ENCODE data around the gene CD302. TPM values are rescaled to one million over a fixed set of nuclear protein-coding genes. Genes with fewer than 3 reads are reported as not detected.

CD302 gene
- total and polyA plus RNA-seq, 4 donors: 65.9 to 118 (median 96.8) TPM

GRCh38 chr2:159744363-159744762 lies 53.6 kb downstream of the CD302 start:
- H3K27me3 ChIP-seq (ENCODE audit: control insufficient read depth in 4 of 4, insufficient read depth in 4 of 4, low read length in 3 of 4): no peaks in the 10 kb centered on the region
- H3K9me3 ChIP-seq (ENCODE audit: control insufficient read depth in 4 of 4, low read length in 3 of 4): no peaks in the 10 kb centered on the region
- no peak overlapping the region for H3K4me3 ChIP-seq (ENCODE audit: low read depth in 1 of 3, low read length in 3 of 3)
- H3K27ac ChIP-seq (ENCODE audit: low read depth in 1 of 2, low read length in 2 of 2): no peak overlapping the region
- WGBS: 79% methylated on average over 3 of the region's 3 CpGs
- no peak for DNase-seq (ENCODE audit: low spot score)
- TF ChIP-seq CTCF (IDR thresholded peaks at IDR 0.05; ENCODE audit: low read depth, low read length, missing input control) (no peak), NR2F2 (IDR thresholded peaks at IDR 0.05) (peak; percentile 38)
- peaks cover 6 to 37% (median 32%) of the 10 kb centered on the region in 4 donors for H3K36me3 ChIP-seq (ENCODE audit: control insufficient read depth in 4 of 4, insufficient read depth in 3 of 4, low read depth in 1 of 4, low read length in 3 of 4)
- no peak overlapping the region for H3K9ac ChIP-seq (ENCODE audit: low read depth in 1 of 2, low read length in 2 of 2)
- H3K4me1 ChIP-seq (ENCODE audit: control insufficient read depth in 4 of 4, insufficient read depth in 4 of 4, low read length in 3 of 4): no peaks in the 10 kb centered on the region

GRCh38 chr2:159742846-159743245 lies 55.2 kb downstream of the CD302 start:
- Histone ChIP-seq H3K4me1 (ENCODE audit: control insufficient read depth in 4 of 4, insufficient read depth in 4 of 4, low read length in 3 of 4) (no peaks in the 10 kb centered on the region), H3K9ac (ENCODE audit: low read depth in 1 of 2, low read length in 2 of 2) (no peak overlapping the region), H3K27ac (ENCODE audit: low read depth in 1 of 2, low read length in 2 of 2) (no peak overlapping the region), H3K9me3 (ENCODE audit: control insufficient read depth in 4 of 4, low read length in 3 of 4) (no peaks in the 10 kb centered on the region), H3K27me3 (ENCODE audit: control insufficient read depth in 4 of 4, insufficient read depth in 4 of 4, low read length in 3 of 4) (no peaks in the 10 kb centered on the region), H3K36me3 (ENCODE audit: control insufficient read depth in 4 of 4, insufficient read depth in 3 of 4, low read depth in 1 of 4, low read length in 3 of 4) (peaks cover 7 to 43% (median 26%) of the 10 kb centered on the region in 4 donors), H3K4me3 (ENCODE audit: low read depth in 1 of 3, low read length in 3 of 3) (no peak overlapping the region)
- no peak for DNase-seq (ENCODE audit: low spot score)
- 93% methylated on average over 6 of the region's 6 CpGs for WGBS
- TF ChIP-seq ATF3 (IDR thresholded peaks at IDR 0.05): no peak

- no peaks in the 10 kb centered on the region for H3K4me1 ChIP-seq (ENCODE audit: control insufficient read depth in 4 of 4, insufficient read depth in 4 of 4, low read length in 3 of 4)
- DNase-seq (ENCODE audit: low spot score): no peak
- WGBS: 95% methylated on average over 15 of the region's 15 CpGs
- H3K4me3 ChIP-seq (ENCODE audit: low read depth in 1 of 3, low read length in 3 of 3): no peak overlapping the region
- no peak overlapping the region for H3K9ac ChIP-seq (ENCODE audit: low read depth in 1 of 2, low read length in 2 of 2)
- no peak overlapping the region for H3K27ac ChIP-seq (ENCODE audit: low read depth in 1 of 2, low read length in 2 of 2)
- H3K9me3 ChIP-seq (ENCODE audit: control insufficient read depth in 4 of 4, low read length in 3 of 4): no peaks in the 10 kb centered on the region
- peaks cover 8 to 41% (median 21%) of the 10 kb centered on the region in 4 donors for H3K36me3 ChIP-seq (ENCODE audit: control insufficient read depth in 4 of 4, insufficient read depth in 3 of 4, low read depth in 1 of 4, low read length in 3 of 4)
- no peaks in the 10 kb centered on the region for H3K27me3 ChIP-seq (ENCODE audit: control insufficient read depth in 4 of 4, insufficient read depth in 4 of 4, low read length in 3 of 4)
- TF ChIP-seq REST (IDR thresholded peaks at IDR 0.05): no peak
- no peak for TF ChIP-seq SP1 (IDR thresholded peaks at IDR 0.05)
- TF ChIP-seq FOXA2 (IDR thresholded peaks at IDR 0.05): no peak
- no peak for TF ChIP-seq JUND (IDR thresholded peaks at IDR 0.05)
- TF ChIP-seq MAX (IDR thresholded peaks at IDR 0.05): no peak
- no peak for TF ChIP-seq NR2F2 (IDR thresholded peaks at IDR 0.05)
- TF ChIP-seq FOXA1 (IDR thresholded peaks at IDR 0.05): no peak
- TF ChIP-seq ZBTB33 (IDR thresholded peaks at IDR 0.05): no peak
- no peak for TF ChIP-seq HNF4A (conservative IDR thresholded peaks at IDR 0.05)
- no peak for TF ChIP-seq HNF4G (IDR thresholded peaks at IDR 0.05)
- no peak for TF ChIP-seq YY1 (IDR thresholded peaks at IDR 0.05)
- TF ChIP-seq ATF3 (IDR thresholded peaks at IDR 0.05): no peak
- no peak for TF ChIP-seq EGR1 (IDR thresholded peaks at IDR 0.05; ENCODE audit: low read depth in 2 of 2)
- TF ChIP-seq GABPA (IDR thresholded peaks at IDR 0.05 in 1 of 2, conservative IDR thresholded peaks at IDR 0.05 in 1 of 2): no peak
- no peak for TF ChIP-seq TAF1 (conservative IDR thresholded peaks at IDR 0.05)
- no peak for TF ChIP-seq CTCF (IDR thresholded peaks at IDR 0.05; ENCODE audit: low read depth, low read length, missing input control)
Measured at GRCh38 chr2:159738509-159739390, 59.3 kb downstream of the CD302 start.

Data from liver (tissue), 9 donors.